Peyer's patch (tissue), 4 donors: Measurements from ENCODE around the gene MGAT4C. TPM values are rescaled to one million over a fixed set of nuclear protein-coding genes. Genes with fewer than 3 reads are reported as not detected.

Experiments used
- DNase-seq, 3 donors: peaks; one replicate each; pipeline ENCODE4 v3.0.0-alpha.2; 2017 to 2019
- H3K27ac ChIP-seq, 4 donors: fragments of 200-600 bp; sonication (generic); one replicate each; pipeline ENCODE4 v1.5.1; 2016 to 2019
- H3K27me3 ChIP-seq, 2 donors: fragments of 200-600 bp; sonication (generic); one replicate each; pipeline ENCODE4 v1.5.1; 2019
- H3K36me3 ChIP-seq, 3 donors: fragments of 200-600 bp; sonication (generic); one replicate each; pipeline ENCODE4 v1.5.1; 2016 to 2019
- H3K4me1 ChIP-seq, 4 donors: fragments of 200-600 bp; sonication (generic); one replicate each; pipeline ENCODE4 v1.5.1; 2016 to 2019
- H3K4me3 ChIP-seq, 4 donors: fragments of 200-600 bp; sonication (generic); 1 replicate in 3 of 4; 2 replicates in 1 of 4; pipeline ENCODE4 v1.5.1; 2016 to 2019; ENCODE audit warnings: mild to moderate bottlenecking in 1 of 4
- H3K9me3 ChIP-seq, 4 donors: fragments of 200-600 bp; sonication (generic); one replicate each; pipeline ENCODE4 v1.5.1; 2016 to 2019; ENCODE audit warnings: mild to moderate bottlenecking in 1 of 4
- POLR2A ChIP-seq, 2 donors: fragments of 450-650 bp; IDR thresholded peaks; one replicate each; pipeline ENCODE4 v1.5.1; 2017; ENCODE audit warnings: antibody characterized with exemption in 2 of 2, mild to moderate bottlenecking in 2 of 2, moderate library complexity in 2 of 2
- total RNA-seq, 4 donors: library from RNA; depleted of rRNA; stranded (reverse); fragments of >200 nt; gene quantifications; one replicate each; pipeline ENCODE4 v1.1.0, GENCODE V29; 2016
- TF ChIP-seq, protein P1 (sequence below), 6 experiments: fragments of 450-650 bp in 4 of 6; fragments of 200-600 bp in 2 of 6; sonication (generic) in 1 of 6; IDR thresholded peaks; one replicate each; pipeline ENCODE4 v1.5.1; 2017 to 2019; ENCODE audit warnings: antibody characterized with exemption in 6 of 6, mild to moderate bottlenecking in 3 of 6, moderate library complexity in 1 of 6

Gene MGAT4C
- total RNA-seq, 4 donors from 2014 or later = under 0.01 to 2.5 (median 0.22) TPM

DNA sequence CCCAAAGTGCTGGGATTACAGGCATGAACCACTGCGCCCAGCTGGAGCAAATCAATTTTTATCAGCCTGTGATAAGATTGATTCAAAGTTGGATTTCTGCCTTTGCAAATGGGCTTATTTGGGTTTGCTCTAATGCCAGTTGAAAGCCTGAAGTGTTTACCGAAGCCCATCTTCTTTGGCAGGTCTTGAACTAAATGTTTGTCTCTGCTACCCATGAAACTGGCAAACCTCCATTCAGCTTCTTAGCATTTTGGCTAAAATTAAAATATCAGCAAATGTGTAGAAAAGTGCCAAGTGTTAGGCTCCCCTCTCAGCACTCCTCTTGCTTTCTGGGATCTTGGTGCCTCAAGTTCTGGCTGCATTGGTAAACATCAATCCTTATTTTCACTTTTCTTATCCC, 61.5 kb downstream of the MGAT4C start:
- H3K27ac ChIP-seq = no peak overlapping the region
- no peak for TF ChIP-seq POLR2A (IDR thresholded peaks at IDR 0.05)
- TF ChIP-seq, protein P1, sequence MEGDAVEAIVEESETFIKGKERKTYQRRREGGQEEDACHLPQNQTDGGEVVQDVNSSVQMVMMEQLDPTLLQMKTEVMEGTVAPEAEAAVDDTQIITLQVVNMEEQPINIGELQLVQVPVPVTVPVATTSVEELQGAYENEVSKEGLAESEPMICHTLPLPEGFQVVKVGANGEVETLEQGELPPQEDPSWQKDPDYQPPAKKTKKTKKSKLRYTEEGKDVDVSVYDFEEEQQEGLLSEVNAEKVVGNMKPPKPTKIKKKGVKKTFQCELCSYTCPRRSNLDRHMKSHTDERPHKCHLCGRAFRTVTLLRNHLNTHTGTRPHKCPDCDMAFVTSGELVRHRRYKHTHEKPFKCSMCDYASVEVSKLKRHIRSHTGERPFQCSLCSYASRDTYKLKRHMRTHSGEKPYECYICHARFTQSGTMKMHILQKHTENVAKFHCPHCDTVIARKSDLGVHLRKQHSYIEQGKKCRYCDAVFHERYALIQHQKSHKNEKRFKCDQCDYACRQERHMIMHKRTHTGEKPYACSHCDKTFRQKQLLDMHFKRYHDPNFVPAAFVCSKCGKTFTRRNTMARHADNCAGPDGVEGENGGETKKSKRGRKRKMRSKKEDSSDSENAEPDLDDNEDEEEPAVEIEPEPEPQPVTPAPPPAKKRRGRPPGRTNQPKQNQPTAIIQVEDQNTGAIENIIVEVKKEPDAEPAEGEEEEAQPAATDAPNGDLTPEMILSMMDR (IDR thresholded peaks at IDR 0.05) = no peak

DNA sequence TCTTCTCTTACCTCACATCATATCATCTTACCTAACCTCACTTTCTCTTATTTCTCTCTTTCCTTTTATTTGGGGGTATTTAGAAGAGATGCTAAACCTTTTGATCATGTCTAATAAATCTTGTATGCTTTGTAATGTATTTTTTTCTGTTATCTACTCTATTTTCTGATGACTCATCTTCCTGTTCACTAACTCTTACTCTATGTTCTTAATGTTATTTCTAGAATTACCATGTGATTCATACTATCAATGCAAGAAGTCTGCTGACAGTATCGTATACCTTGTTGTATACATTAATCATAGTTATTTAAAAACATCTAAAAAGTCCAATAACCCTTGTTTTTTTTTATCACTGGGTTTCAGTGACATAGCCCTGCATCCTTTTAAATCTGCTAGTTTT, 62.3 kb downstream of the MGAT4C start:
- H3K9me3 ChIP-seq = no peaks in the 10 kb centered on the region
- DNase-seq = no peak
- no peaks in the 10 kb centered on the region for H3K4me1 ChIP-seq
- no peaks in the 10 kb centered on the region for H3K36me3 ChIP-seq
- H3K27ac ChIP-seq = no peak overlapping the region
- no peaks in the 10 kb centered on the region for H3K27me3 ChIP-seq
- TF ChIP-seq, protein P1 (IDR thresholded peaks at IDR 0.05) = no peak
- no peak for TF ChIP-seq POLR2A (IDR thresholded peaks at IDR 0.05)
- H3K4me3 ChIP-seq = no peak overlapping the region

More for the DNA sequence above, 61.5 kb downstream of the MGAT4C start:
- Histone ChIP-seq H3K4me1 (no peaks in the 10 kb centered on the region), H3K4me3 (no peak overlapping the region), H3K9me3 (no peaks in the 10 kb centered on the region), H3K36me3 (no peaks in the 10 kb centered on the region), H3K27me3 (no peaks in the 10 kb centered on the region)
- DNase-seq = no peak

DNA sequence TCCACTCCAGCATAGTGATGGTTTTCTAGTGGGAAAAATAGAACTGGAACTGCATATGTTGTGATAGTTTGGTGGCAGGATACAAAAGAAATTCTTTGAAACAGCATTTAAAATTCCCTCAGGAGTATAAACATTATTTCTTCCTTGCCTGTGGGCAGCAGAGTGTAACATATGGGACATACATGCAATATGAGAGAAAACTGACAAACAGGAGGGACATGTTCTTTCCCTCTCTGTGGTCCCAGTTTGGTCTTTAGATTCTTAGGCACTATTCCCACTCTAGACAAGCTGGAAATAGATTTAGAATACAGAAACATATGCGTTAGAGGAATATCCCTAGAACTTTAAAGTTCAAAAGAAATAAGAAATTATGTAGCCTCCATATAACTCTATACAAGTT, 68.0 kb downstream of the MGAT4C start:
- DNase-seq = no peak
- Histone ChIP-seq H3K27me3 (no peaks in the 10 kb centered on the region), H3K4me3 (no peak overlapping the region), H3K27ac (no peak overlapping the region), H3K36me3 (no peaks in the 10 kb centered on the region), H3K4me1 (no peaks in the 10 kb centered on the region), H3K9me3 (no peaks in the 10 kb centered on the region)
- no peak for TF ChIP-seq POLR2A (IDR thresholded peaks at IDR 0.05)
- TF ChIP-seq, protein P1 (IDR thresholded peaks at IDR 0.05) = no peak

DNA sequence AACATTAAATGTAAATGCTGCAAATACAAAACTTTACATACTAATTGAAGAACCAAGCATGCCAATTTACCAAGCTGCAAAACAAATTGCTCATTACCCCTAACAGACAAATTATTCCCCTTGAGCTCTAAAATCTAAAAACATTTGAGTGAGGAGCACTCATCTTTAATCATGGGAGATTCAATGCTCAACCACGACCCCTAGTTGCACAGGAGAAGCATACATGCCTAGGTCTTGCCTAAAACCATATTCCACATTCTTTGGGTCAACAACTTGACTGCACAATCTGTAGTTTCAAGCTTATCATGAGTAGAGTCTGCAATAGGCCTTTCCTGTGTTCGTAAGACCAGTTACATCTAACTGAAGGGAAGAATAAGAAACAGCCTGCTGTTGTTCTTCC, 69.7 kb downstream of the MGAT4C start:
- Histone ChIP-seq H3K4me1 (no peaks in the 10 kb centered on the region), H3K27ac (no peak overlapping the region), H3K36me3 (no peaks in the 10 kb centered on the region), H3K9me3 (no peaks in the 10 kb centered on the region), H3K4me3 (no peak overlapping the region), H3K27me3 (no peaks in the 10 kb centered on the region)
- no peak for TF ChIP-seq POLR2A (IDR thresholded peaks at IDR 0.05)
- TF ChIP-seq, protein P1 (IDR thresholded peaks at IDR 0.05) = no peak
- DNase-seq = no peak

DNA sequence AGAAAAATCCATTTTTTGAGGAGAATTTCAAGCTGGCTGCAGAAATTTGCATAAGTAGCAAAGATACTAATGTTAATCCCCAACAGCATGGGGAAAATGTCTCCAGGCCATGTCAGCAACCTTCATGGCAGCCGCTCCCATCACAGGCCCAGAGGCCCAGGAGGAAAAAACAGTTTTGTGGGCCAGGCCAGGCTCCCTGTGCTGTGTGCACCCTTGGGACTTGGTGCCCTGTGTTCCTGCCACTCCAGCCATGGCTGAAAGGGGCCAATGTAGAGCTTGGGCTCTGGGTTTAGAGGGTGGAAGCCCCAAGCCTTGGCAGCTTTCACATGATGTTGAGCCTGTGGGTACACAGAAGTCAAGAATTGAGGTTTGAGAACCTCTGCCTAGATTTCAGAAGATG, 76.3 kb downstream of the MGAT4C start:
- H3K36me3 ChIP-seq = no peaks in the 10 kb centered on the region

More for the DNA sequence above, 76.3 kb downstream of the MGAT4C start:
- Histone ChIP-seq H3K27ac (no peak overlapping the region), H3K4me1 (no peaks in the 10 kb centered on the region), H3K27me3 (no peaks in the 10 kb centered on the region), H3K4me3 (no peak overlapping the region), H3K9me3 (no peaks in the 10 kb centered on the region)
- TF ChIP-seq POLR2A (IDR thresholded peaks at IDR 0.05) = no peak
- TF ChIP-seq, protein P1 (IDR thresholded peaks at IDR 0.05) = no peak
- DNase-seq = no peak
